K562 (cell line): ENCODE data around the gene MCRS1. TPM values are rescaled to one million over a fixed set of nuclear protein-coding genes. Genes with fewer than 3 reads are reported as not detected.

Experiments
- CC2D1A ChIP-seq: fragments of 450-650 bp; IDR thresholded peaks from 2 replicates; pipeline ENCODE4 v1.6.1; 2017; ENCODE audit warnings: mild to moderate bottlenecking
- CREBBP ChIP-seq: IDR thresholded peaks from one replicate; pipeline ENCODE4 v1.6.1; 2012; ENCODE audit warnings: low read depth, mild to moderate bottlenecking, control low read depth, inconsistent platforms, low read length
- EP400 ChIP-seq: fragments of 450-650 bp; IDR thresholded peaks from 2 replicates; pipeline ENCODE4 v1.6.1; 2017; ENCODE audit warnings: antibody characterized with exemption, mild to moderate bottlenecking, moderate library complexity
- MAZ ChIP-seq, 2 experiments: fragments of 450-650 bp in 1 of 2; sonication (generic) in 1 of 2; formaldehyde crosslinking; IDR thresholded peaks in 1 of 2; conservative IDR thresholded peaks in 1 of 2; 2 replicates each; pipeline versions ENCODE4 v1.4.0 to v1.5.0; 2020; ENCODE audit warnings: mild to moderate bottlenecking in 1 of 2, missing genetic modification reagents in 1 of 2
- POLR2AphosphoS5 ChIP-seq: IDR thresholded peaks from 2 replicates; pipeline ENCODE4 v1.6.1; 2011; ENCODE audit warnings: mild to moderate bottlenecking, low read depth, low read length, moderate library complexity; ENCODE audit not compliant: control insufficient read depth, insufficient read depth
- RAD21 ChIP-seq, 2 experiments: fragments of 250-450 bp in 1 of 2; fragments of 450-650 bp in 1 of 2; sonication (Bioruptor Pico) in 1 of 2; formaldehyde crosslinking in 1 of 2; IDR thresholded peaks in 1 of 2; conservative IDR thresholded peaks in 1 of 2; 2 replicates each; pipeline versions ENCODE4 v1.4.0 to v1.8.0; 2020 to 2022; ENCODE audit warnings: mild to moderate bottlenecking in 2 of 2, moderate library complexity in 1 of 2
- ZNF75A ChIP-seq: fragments of 450-650 bp; formaldehyde crosslinking; IDR thresholded peaks from 2 replicates; pipeline ENCODE4 v1.4.0; 2020; ENCODE audit warnings: mild to moderate bottlenecking
- polyA plus RNA-seq, 8 experiments: library from polyadenylated mRNA; depleted of rRNA in 4 of 8; stranded (reverse) in 5 of 8; unstranded in 3 of 8; fragments of >200 nt; fragmentation: Nextera tagmentation in 2 of 8; fragmentation: Illumina TruSeq in 1 of 8; extraction: Ambion mirVana in 2 of 8; extraction: Trizol in 1 of 8; gene quantifications; 2 replicates each; pipeline versions ENCODE4 v1.2.1 to v1.2.3, GENCODE V29; 2011 to 2014; ENCODE audit warnings: inconsistent platforms in 1 of 8, missing spikeins in 1 of 8
- total RNA-seq, 7 experiments: library from RNA; depleted of rRNA in 6 of 7; stranded (reverse); fragments of >200 nt in 6 of 7; fragmentation: Illumina TruSeq in 2 of 7; extraction: Trizol in 2 of 7; gene quantifications; 2 replicates each; pipeline versions ENCODE4 v1.2.1 to v1.2.3, GENCODE V29; 2011 to 2021; ENCODE audit warnings: low replicate concordance in 1 of 7
- TF ChIP-seq, protein P1 (sequence below): fragments of 250-450 bp; sonication (Bioruptor Pico); IDR thresholded peaks from 2 replicates; pipeline ENCODE4 v1.4.0; 2020; ENCODE audit warnings: borderline replicate concordance
- TF ChIP-seq, protein P2 (sequence below): IDR thresholded peaks from 2 replicates; pipeline ENCODE4 v1.6.1; 2011; ENCODE audit warnings: borderline replicate concordance, low read depth, mild to moderate bottlenecking, moderate library complexity, low read length; ENCODE audit not compliant: insufficient read depth, poor library complexity, severe bottlenecking
- TF ChIP-seq, protein P3 (sequence below): fragments of 250-450 bp; sonication (Bioruptor Pico); IDR thresholded peaks from 2 replicates; pipeline ENCODE4 v1.4.0; 2020
- TF ChIP-seq, protein P4 (sequence below): fragments of 450-650 bp; IDR thresholded peaks from one replicate; pipeline ENCODE4 v1.6.1; 2018; ENCODE audit warnings: mild to moderate bottlenecking, moderate library complexity; ENCODE audit not compliant: partially characterized antibody
- TF ChIP-seq, protein P5 (sequence below): fragments of 450-650 bp; formaldehyde crosslinking; IDR thresholded peaks from 2 replicates; pipeline ENCODE4 v1.4.0; 2022; ENCODE audit warnings: missing genetic modification characterization

MCRS1 gene
- total and polyA plus RNA-seq, 9 of the 15 experiments (the other 6 are each of a cell fraction or from before 2014, with no cell fraction given): 50.0 to 100 (median 73.2) TPM

DNA sequence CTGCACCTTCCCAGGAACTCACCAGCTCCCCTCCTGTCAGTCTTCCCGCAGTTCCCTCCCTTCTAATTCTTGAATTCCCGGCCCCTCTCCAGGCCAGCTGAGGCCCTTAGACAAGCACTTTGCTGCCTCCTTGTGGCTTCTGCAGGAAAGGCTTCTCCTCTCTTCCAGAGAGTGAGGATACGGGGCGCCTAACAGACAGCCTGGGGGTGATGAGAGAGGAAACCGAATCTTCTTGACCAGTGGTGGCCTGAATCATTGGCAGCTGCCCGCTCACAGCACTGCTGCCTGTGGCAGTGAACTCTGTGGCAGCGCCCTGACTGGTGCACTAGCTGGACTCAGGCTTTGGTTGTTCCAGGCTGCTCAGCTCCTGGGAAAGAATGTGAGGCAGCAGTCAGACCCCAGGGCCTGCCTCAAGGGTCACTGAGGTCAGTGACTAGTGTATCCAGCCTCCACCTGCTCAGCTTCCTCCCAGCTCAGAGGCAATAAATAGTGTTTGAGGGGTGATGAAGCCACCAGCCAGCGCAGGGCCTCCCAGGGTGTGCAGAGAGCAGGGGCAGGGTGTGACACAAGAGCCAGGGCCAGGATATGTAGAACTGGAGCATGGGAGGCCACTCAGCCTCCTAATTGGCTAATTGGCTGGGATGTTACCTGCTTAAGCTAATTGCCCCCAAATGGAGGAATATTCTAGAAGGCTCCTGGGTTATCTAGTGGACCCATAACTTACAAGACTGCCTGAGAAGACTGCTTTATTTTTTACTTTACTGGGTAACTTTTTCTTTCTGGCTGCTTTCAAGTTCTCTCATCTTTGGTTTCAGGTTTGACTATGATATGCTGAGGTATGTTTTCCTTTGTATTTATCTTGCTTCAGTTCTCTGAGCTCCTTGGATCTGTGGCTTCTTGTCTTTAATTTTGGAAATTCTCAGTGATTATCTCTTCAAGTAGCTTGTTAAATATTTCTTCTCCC is 12.9 kb upstream of the MCRS1 start (continued):
- TF ChIP-seq, protein P1, sequence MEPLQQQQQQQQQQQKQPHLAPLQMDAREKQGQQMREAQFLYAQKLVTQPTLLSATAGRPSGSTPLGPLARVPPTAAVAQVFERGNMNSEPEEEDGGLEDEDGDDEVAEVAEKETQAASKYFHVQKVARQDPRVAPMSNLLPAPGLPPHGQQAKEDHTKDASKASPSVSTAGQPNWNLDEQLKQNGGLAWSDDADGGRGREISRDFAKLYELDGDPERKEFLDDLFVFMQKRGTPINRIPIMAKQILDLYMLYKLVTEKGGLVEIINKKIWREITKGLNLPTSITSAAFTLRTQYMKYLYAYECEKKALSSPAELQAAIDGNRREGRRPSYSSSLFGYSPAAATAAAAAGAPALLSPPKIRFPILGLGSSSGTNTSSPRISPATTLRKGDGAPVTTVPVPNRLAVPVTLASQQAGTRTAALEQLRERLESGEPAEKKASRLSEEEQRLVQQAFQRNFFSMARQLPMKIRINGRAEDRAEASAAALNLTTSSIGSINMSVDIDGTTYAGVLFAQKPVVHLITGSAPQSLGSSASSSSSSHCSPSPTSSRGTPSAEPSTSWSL: no peak
- TF ChIP-seq ZNF75A (CRISPR knock-in tag) (no peak), EP400 (no peak), POLR2AphosphoS5 (no peak), RAD21 (CRISPR knock-in tag; conservative IDR thresholded peaks at IDR 0.05 in 1 of 2, IDR thresholded peaks at IDR 0.05 in 1 of 2) (peak; percentile 63 to 86), CC2D1A (no peak), MAZ (CRISPR knock-in tag; conservative IDR thresholded peaks at IDR 0.05 in 1 of 2, IDR thresholded peaks at IDR 0.05 in 1 of 2) (no peak), CREBBP (no peak)
- TF ChIP-seq, protein P2, sequence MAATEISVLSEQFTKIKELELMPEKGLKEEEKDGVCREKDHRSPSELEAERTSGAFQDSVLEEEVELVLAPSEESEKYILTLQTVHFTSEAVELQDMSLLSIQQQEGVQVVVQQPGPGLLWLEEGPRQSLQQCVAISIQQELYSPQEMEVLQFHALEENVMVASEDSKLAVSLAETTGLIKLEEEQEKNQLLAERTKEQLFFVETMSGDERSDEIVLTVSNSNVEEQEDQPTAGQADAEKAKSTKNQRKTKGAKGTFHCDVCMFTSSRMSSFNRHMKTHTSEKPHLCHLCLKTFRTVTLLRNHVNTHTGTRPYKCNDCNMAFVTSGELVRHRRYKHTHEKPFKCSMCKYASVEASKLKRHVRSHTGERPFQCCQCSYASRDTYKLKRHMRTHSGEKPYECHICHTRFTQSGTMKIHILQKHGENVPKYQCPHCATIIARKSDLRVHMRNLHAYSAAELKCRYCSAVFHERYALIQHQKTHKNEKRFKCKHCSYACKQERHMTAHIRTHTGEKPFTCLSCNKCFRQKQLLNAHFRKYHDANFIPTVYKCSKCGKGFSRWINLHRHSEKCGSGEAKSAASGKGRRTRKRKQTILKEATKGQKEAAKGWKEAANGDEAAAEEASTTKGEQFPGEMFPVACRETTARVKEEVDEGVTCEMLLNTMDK: peak; percentile 73
- TF ChIP-seq, protein P3, sequence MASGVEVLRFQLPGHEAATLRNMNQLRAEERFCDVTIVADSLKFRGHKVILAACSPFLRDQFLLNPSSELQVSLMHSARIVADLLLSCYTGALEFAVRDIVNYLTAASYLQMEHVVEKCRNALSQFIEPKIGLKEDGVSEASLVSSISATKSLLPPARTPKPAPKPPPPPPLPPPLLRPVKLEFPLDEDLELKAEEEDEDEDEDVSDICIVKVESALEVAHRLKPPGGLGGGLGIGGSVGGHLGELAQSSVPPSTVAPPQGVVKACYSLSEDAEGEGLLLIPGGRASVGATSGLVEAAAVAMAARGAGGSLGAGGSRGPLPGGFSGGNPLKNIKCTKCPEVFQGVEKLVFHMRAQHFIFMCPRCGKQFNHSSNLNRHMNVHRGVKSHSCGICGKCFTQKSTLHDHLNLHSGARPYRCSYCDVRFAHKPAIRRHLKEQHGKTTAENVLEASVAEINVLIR (CRISPR knock-in tag): no peak
- TF ChIP-seq, protein P4, sequence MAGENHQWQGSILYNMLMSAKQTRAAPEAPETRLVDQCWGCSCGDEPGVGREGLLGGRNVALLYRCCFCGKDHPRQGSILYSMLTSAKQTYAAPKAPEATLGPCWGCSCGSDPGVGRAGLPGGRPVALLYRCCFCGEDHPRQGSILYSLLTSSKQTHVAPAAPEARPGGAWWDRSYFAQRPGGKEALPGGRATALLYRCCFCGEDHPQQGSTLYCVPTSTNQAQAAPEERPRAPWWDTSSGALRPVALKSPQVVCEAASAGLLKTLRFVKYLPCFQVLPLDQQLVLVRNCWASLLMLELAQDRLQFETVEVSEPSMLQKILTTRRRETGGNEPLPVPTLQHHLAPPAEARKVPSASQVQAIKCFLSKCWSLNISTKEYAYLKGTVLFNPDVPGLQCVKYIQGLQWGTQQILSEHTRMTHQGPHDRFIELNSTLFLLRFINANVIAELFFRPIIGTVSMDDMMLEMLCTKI: no peak
- TF ChIP-seq, protein P5, sequence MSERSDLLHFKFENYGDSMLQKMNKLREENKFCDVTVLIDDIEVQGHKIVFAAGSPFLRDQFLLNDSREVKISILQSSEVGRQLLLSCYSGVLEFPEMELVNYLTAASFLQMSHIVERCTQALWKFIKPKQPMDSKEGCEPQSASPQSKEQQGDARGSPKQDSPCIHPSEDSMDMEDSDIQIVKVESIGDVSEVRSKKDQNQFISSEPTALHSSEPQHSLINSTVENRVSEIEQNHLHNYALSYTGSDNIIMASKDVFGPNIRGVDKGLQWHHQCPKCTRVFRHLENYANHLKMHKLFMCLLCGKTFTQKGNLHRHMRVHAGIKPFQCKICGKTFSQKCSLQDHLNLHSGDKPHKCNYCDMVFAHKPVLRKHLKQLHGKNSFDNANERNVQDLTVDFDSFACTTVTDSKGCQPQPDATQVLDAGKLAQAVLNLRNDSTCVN: no peak
